OCI-LY7 (cell line): ENCODE results near the gene EIF4E. TPM values are rescaled to one million over a fixed set of nuclear protein-coding genes. Genes with fewer than 3 reads are reported as not detected.

Experiments used
- BruUV-seq: library from RNA; stranded (reverse); fragments of 400-500 nt; replicated peaks from 2 replicates; lab custom pipeline; 2021; lab: Mats Ljungman, UMichigan
- CTCF ChIA-PET: fragments of 300-600 bp; sonication (Branson Sonifier 250); formaldehyde crosslinking; loops from one replicate; lab custom pipeline; 2022; ENCODE audit warnings: antibody characterized with exemption; ENCODE audit not compliant: unreplicated experiment; lab: Charles Lee
- POLR2A ChIA-PET: fragments of 300-600 bp; sonication (Branson Sonifier 250); formaldehyde crosslinking; loops from one replicate; lab custom pipeline; 2022; ENCODE audit warnings: antibody characterized with exemption; lab: Charles Lee
- DNase-seq: peaks from one replicate; pipeline ENCODE4 v3.0.0-alpha.2; 2015; ENCODE audit warnings: low spot score
- H2AFZ ChIP-seq: fragments of 200-600 bp; sonication (generic), shearing (Covaris generic); 2 replicates; pipeline ENCODE4 v1.6.1; 2014; ENCODE audit warnings: mild to moderate bottlenecking, antibody characterized with exemption, low read length, moderate library complexity
- H3K27ac ChIP-seq: fragments of 200-600 bp; sonication (generic); 2 replicates; pipeline ENCODE4 v1.5.1; 2014; ENCODE audit warnings: mixed run types, low read depth, mild to moderate bottlenecking, moderate library complexity, low read length, inconsistent platforms; ENCODE audit not compliant: poor library complexity, severe bottlenecking
- H3K36me3 ChIP-seq: fragments of 200-600 bp; sonication (generic); 2 replicates; pipeline ENCODE4 v1.6.1; 2014; ENCODE audit warnings: mild to moderate bottlenecking, antibody characterized with exemption, low read length, moderate library complexity, mixed read lengths; ENCODE audit not compliant: insufficient read depth
- H3K4me1 ChIP-seq: fragments of 200-600 bp; sonication (generic); 2 replicates; pipeline ENCODE4 v1.5.1; 2014; ENCODE audit warnings: mild to moderate bottlenecking, low read length; ENCODE audit not compliant: insufficient read depth, poor library complexity, severe bottlenecking
- H3K4me2 ChIP-seq: fragments of 200-600 bp; sonication (generic); 2 replicates; pipeline ENCODE4 v1.6.1; 2014; ENCODE audit warnings: mild to moderate bottlenecking, low read length
- H3K4me3 ChIP-seq: fragments of 200-600 bp; sonication (generic); 2 replicates; pipeline ENCODE4 v1.5.1; 2014; ENCODE audit warnings: mild to moderate bottlenecking, low read depth, low read length; ENCODE audit not compliant: poor library complexity, severe bottlenecking
- H3K79me2 ChIP-seq: fragments of 200-600 bp; sonication (generic); 2 replicates; pipeline ENCODE4 v1.6.1; 2016; ENCODE audit warnings: low read depth, mild to moderate bottlenecking, low read length, moderate library complexity, mixed read lengths; ENCODE audit not compliant: insufficient read depth
- H3K9me2 ChIP-seq: fragments of 200-600 bp; sonication (generic); 2 replicates; pipeline ENCODE4 v1.6.1; 2016; ENCODE audit warnings: mild to moderate bottlenecking, low read length, mixed read lengths; ENCODE audit not compliant: insufficient read depth
- H3K9me3 ChIP-seq: fragments of 200-600 bp; sonication (generic); 2 replicates; pipeline ENCODE4 v1.6.1; 2014; ENCODE audit warnings: mild to moderate bottlenecking, mixed run types, low read length, mixed read lengths
- H4K20me1 ChIP-seq: fragments of 200-600 bp; sonication (generic); 2 replicates; pipeline ENCODE4 v1.6.1; 2014; ENCODE audit warnings: mild to moderate bottlenecking, antibody characterized with exemption, low read length, moderate library complexity, mixed read lengths; ENCODE audit not compliant: insufficient read depth
- CTCF ChIP-seq: fragments of 200-600 bp; sonication (generic); conservative IDR thresholded peaks from 2 replicates; pipeline ENCODE4 v1.5.1; 2014; ENCODE audit warnings: mild to moderate bottlenecking, antibody characterized with exemption, low read length, moderate library complexity, mixed read lengths
- EZH2phosphoT487 ChIP-seq: fragments of 200-600 bp; sonication (generic); IDR thresholded peaks from 2 replicates; pipeline ENCODE4 v1.6.1; 2018; ENCODE audit warnings: low read depth, borderline replicate concordance, mild to moderate bottlenecking, mixed run types, antibody characterized with exemption, low read length, moderate library complexity, mixed read lengths
- intact Hi-C: fragments of 100-400 bp; cut with micrococcal nuclease; formaldehyde crosslinking; loops from one replicate; pipeline ENCODE4 v1.10.0; 2022; ENCODE audit not compliant: unreplicated experiment
- total RNA-seq, 2 experiments: library from RNA; depleted of rRNA in 1 of 2; stranded (reverse); fragments of >200 nt in 1 of 2; shearing (Covaris generic) in 1 of 2; gene quantifications; 2 replicates each; pipeline ENCODE4 v1.2.3, GENCODE V29; 2014 to 2022

Gene EIF4E
- total RNA-seq, 2 experiments from 2014 or later: 136 to 160 TPM

- no peak for TF ChIP-seq EZH2phosphoT487
- no peak for TF ChIP-seq CTCF
- intact Hi-C loops: no loop called here
- no peaks in the 10 kb centered on the region for H3K36me3 ChIP-seq
- no peak overlapping the region for H3K4me2 ChIP-seq
- POLR2A ChIA-PET: no interaction called here
- no peak overlapping the region for H2AFZ ChIP-seq
- CTCF ChIA-PET: no interaction called here
- H3K9me3 ChIP-seq: no peaks in the 10 kb centered on the region
- no peaks in the 10 kb centered on the region for H3K79me2 ChIP-seq
- no TSS peak for BruUV-seq
- no peak for DNase-seq
- no peak overlapping the region for H3K27ac ChIP-seq
- H3K9me2 ChIP-seq: no peaks in the 10 kb centered on the region
- H3K4me1 ChIP-seq: no peaks in the 10 kb centered on the region
- H4K20me1 ChIP-seq: no peaks in the 10 kb centered on the region
- no peak overlapping the region for H3K4me3 ChIP-seq
These were observed 63.9 kb downstream of the EIF4E start for GRCh38 chr4:98865059-98865458.

GRCh38 chr4:98864560-98864959 lies 64.4 kb downstream of the EIF4E start:
- DNase-seq: no peak
- CTCF ChIA-PET: no interaction called here
- POLR2A ChIA-PET: no interaction called here
- no peaks in the 10 kb centered on the region for H3K9me2 ChIP-seq
- TF ChIP-seq CTCF (no peak), EZH2phosphoT487 (no peak)
- no peak overlapping the region for H2AFZ ChIP-seq
- H3K4me3 ChIP-seq: no peak overlapping the region
- H3K9me3 ChIP-seq: no peaks in the 10 kb centered on the region
- no peak overlapping the region for H3K4me2 ChIP-seq
- H3K4me1 ChIP-seq: no peaks in the 10 kb centered on the region
- no peak overlapping the region for H3K27ac ChIP-seq
- no peaks in the 10 kb centered on the region for H3K79me2 ChIP-seq
- intact Hi-C loops: no loop called here
- no peaks in the 10 kb centered on the region for H3K36me3 ChIP-seq
- no peaks in the 10 kb centered on the region for H4K20me1 ChIP-seq
- BruUV-seq: no TSS peak

GRCh38 chr4:98862371-98862770 lies 66.6 kb downstream of the EIF4E start:
- H4K20me1 ChIP-seq: no peaks in the 10 kb centered on the region
- no peak overlapping the region for H3K4me3 ChIP-seq
- H3K4me2 ChIP-seq: no peak overlapping the region
- POLR2A ChIA-PET: no interaction called here
- TF ChIP-seq EZH2phosphoT487 (no peak), CTCF (no peak)
- H3K9me3 ChIP-seq: no peaks in the 10 kb centered on the region
- H3K36me3 ChIP-seq: no peaks in the 10 kb centered on the region
- no peaks in the 10 kb centered on the region for H3K9me2 ChIP-seq
- H3K4me1 ChIP-seq: no peaks in the 10 kb centered on the region
- H3K79me2 ChIP-seq: no peaks in the 10 kb centered on the region
- H3K27ac ChIP-seq: no peak overlapping the region
- intact Hi-C loops: no loop called here
- DNase-seq: no peak
- no TSS peak for BruUV-seq
- CTCF ChIA-PET: no interaction called here
- H2AFZ ChIP-seq: no peak overlapping the region
